Spleen (tissue), 11 donors: Measurements from ENCODE around the gene GRAMD1A. TPM values are rescaled to one million over a fixed set of nuclear protein-coding genes. Genes with fewer than 3 reads are reported as not detected.

Experiments used
- DNase-seq: peaks from one replicate; pipeline ENCODE4 v3.0.0-alpha.2; 2020
- H3K27ac ChIP-seq, 8 donors: fragments of 200-600 bp; sonication (generic) in 7 of 8; 1 replicate in 4 of 8; 2 replicates in 4 of 8; pipeline versions ENCODE4 v1.5.0 to v1.8.0; 2016 to 2021; ENCODE audit warnings: inconsistent platforms in 4 of 8, mild to moderate bottlenecking in 4 of 8, moderate library complexity in 1 of 8
- H3K27me3 ChIP-seq, 7 donors: fragments of 200-600 bp; sonication (generic) in 6 of 7; replicated peaks in 1 of 7; 1 replicate in 4 of 7; 2 replicates in 3 of 7; pipeline versions ENCODE4 v1.5.0 to v1.8.0; 2016 to 2021; ENCODE audit warnings: inconsistent platforms in 3 of 7, mild to moderate bottlenecking in 1 of 7
- H3K36me3 ChIP-seq, 6 donors: fragments of 200-600 bp; sonication (generic) in 5 of 6; 1 replicate in 4 of 6; 2 replicates in 2 of 6; pipeline versions ENCODE4 v1.5.0 to v1.8.0; 2016 to 2021; ENCODE audit warnings: inconsistent platforms in 2 of 6
- H3K4me1 ChIP-seq, 6 donors: fragments of 200-600 bp; sonication (generic) in 5 of 6; 1 replicate in 3 of 6; 2 replicates in 3 of 6; pipeline versions ENCODE4 v1.5.0 to v1.8.0; 2016 to 2021; ENCODE audit warnings: inconsistent platforms in 3 of 6
- H3K4me3 ChIP-seq, 8 donors: fragments of 200-600 bp; sonication (generic) in 7 of 8; 1 replicate in 4 of 8; 2 replicates in 4 of 8; pipeline versions ENCODE4 v1.5.0 to v1.8.0; 2016 to 2021; ENCODE audit warnings: inconsistent platforms in 4 of 8, mild to moderate bottlenecking in 4 of 8, moderate library complexity in 2 of 8
- H3K9me3 ChIP-seq, 8 donors: fragments of 200-600 bp; sonication (generic) in 7 of 8; 1 replicate in 4 of 8; 2 replicates in 4 of 8; pipeline versions ENCODE4 v1.5.0 to v1.8.0; 2016 to 2021; ENCODE audit warnings: inconsistent platforms in 4 of 8
- POLR2A ChIP-seq, 3 donors: fragments of 450-650 bp; IDR thresholded peaks; one replicate each; pipeline ENCODE4 v1.5.1; 2017; ENCODE audit warnings: antibody characterized with exemption in 3 of 3, mild to moderate bottlenecking in 1 of 3
- POLR2AphosphoS5 ChIP-seq, 3 donors: sonication (generic); formaldehyde crosslinking; IDR thresholded peaks; one replicate each; pipeline ENCODE4 v1.5.1; 2017; ENCODE audit warnings: antibody characterized with exemption in 3 of 3
- WGBS, 5 donors: extraction: QIAGEN DNeasy Blood & Tissue Kit in 3 of 5; methylation state at CpG; one replicate each; pipeline versions ENCODE4 v1.1.5 to v1.1.7; 2013 to 2018; 5-methylcytosine and 5-hydroxymethylcytosine counted together
- intact Hi-C: fragments of 100-400 bp; cut with DNase I; formaldehyde crosslinking; loops from one replicate; pipeline ENCODE4 v1.15.0; 2023; ENCODE audit warnings: low total_unique reads
- polyA plus RNA-seq, 3 donors: library from polyadenylated mRNA; stranded (reverse); fragments of 200-250 nt; gene quantifications; one replicate each; pipeline ENCODE4 v1.2.1, GENCODE V29; 2013
- total RNA-seq, 7 donors: library from RNA; depleted of rRNA in 3 of 7; stranded (reverse); fragments of >200 nt in 3 of 7; fragmentation: NEBNext Ultra II Directional in 4 of 7; extraction: Animal tissue kit (Norgen Biotek cat#: 25700) in 4 of 7; gene quantifications; one replicate each; pipeline versions ENCODE4 v1.1.0 to v1.2.1, GENCODE V29; 2016 to 2021
- TF ChIP-seq, protein P1 (sequence below), 11 experiments: fragments of 200-600 bp in 7 of 11; fragments of 450-650 bp in 4 of 11; sonication (generic) in 4 of 11; IDR thresholded peaks in 8 of 11; conservative IDR thresholded peaks in 3 of 11; 1 replicate in 7 of 11; 2 replicates in 4 of 11; pipeline versions ENCODE4 v1.4.0 to v1.8.0; 2016 to 2021; ENCODE audit warnings: antibody characterized with exemption in 11 of 11, inconsistent platforms in 4 of 11, mild to moderate bottlenecking in 1 of 11
- donor health status: healthy with polysubstance abuse.
- donor health status: DM: no; HTN: no; CAD: no; lungs with moderate emphysema.
- donor health status: DM: no; HTN: no; CAD: no.
- donor health status: Bipolar disorder and iron deficiency.
- donor health status: healthy.
- donor health status: DM: no; HTN: no; CAD: no.
- donor health status: DM: yes; HTN: yes; CAD: no.

Gene GRAMD1A
- total and polyA plus RNA-seq, 10 donors: 30.0 to 177 (median 101) TPM

DNA sequence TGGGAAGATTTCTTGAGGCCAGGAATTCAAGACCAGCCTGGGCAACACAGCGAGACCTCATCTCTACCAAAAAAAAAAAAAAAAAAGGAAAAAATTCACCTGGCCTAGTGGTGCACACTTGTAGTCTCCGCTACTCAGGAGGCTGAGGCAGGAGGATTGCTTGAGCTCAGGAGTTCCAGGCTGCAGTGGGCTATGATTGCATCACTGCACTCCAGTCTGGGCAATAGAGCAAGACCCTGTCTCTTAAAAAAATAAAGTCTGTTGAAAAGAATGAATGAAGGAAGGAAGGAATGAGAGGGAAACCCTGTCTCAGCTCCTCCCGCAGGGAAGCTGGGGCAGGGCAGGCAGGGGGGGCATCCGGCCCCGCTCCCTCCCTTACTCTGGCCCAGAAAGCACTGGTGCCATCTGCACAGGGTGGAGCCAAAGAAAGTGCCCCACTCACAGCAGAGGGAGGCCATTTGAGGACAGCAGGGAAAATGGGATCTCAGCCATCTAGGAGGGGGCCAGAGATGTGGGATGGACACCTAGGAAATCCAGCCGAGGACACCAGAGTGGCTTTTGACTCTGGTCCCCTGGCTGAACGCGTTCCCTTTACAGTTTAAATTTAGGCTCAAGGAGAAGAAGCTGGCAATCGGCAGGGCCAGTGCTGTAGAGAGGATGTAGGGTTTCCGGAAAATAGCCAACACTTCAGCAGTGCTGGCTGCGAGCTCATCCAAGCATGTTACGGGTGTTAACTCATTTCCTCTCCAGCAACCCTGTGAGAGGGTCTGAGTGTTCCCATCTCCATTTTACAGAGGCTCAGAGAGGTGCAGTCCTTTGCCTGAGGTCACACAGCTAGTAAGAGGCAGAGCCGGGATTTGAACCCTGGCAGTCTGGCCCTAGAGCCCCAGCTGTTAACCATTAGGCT is 37.8 kb downstream of the GRAMD1A start:
- TF ChIP-seq POLR2A (IDR thresholded peaks at IDR 0.05) (no peak), POLR2AphosphoS5 (IDR thresholded peaks at IDR 0.05) (peak; percentile 74 to 77 (median 75))
- intact Hi-C loops: no loop called here
- Histone ChIP-seq H3K4me3 (peak overlapping the region in 1 of 8 donors; percentile 21), H3K36me3 (peaks cover 0 to 16% (median 0%) of the 10 kb centered on the region in 6 donors), H3K9me3 (no peaks in the 10 kb centered on the region), H3K27ac (peak overlapping the region in 7 of 8 donors; percentile 60 to 82 (median 79)), H3K4me1 (peaks cover 44 to 62% (median 56%) of the 10 kb centered on the region in 6 donors), H3K27me3 (peaks cover 0 to 25% (median 0%) of the 10 kb centered on the region in 7 donors)
- 18 to 50% (median 34%) methylated on average over 12 to 13 of the region's 13 CpGs for WGBS, 5 donors
- DNase-seq: no peak

DNA sequence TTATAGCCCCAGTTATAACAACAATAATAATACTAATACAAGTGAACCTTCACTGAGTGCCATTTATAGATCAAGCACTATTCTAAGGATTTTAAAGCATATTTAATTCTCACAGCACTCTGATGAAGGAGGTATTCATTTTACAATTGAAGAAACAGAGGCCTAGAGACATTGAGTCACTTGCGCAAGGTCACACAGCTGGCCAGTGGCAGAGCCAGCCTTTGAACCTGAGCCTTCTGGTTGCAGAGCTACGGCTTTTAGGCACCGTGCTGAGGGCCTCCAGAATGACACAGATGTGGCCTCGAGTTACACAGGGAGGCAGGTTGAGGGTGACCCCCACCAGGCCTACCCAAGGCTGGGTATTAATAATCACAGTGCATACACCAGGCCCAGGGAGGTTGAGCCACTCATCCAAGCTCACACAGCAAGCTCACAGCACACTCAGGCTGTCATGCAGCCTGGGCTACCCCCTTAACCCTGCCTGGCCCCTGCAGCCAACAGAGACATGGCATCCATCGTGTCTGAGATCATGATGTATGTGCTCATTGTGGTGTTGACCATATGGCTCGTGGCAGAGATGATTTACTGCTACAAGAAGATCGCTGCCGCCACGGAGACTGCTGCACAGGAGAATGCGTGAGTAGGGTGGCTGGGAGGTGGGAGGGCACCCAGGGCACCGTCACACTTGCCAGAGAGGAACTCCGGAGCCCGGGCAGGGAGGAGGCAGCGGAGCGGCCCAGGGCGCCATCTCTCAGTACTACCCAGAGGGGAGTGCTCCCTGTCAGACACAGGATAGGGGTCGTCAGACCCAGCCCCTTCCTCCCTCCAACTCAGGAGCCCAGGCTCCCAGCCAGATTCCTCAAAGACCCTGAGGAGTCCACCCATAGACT is 38.7 kb downstream of the GRAMD1A start:
- TF ChIP-seq POLR2A (IDR thresholded peaks at IDR 0.05) (no peak), POLR2AphosphoS5 (IDR thresholded peaks at IDR 0.05) (peak in 2 of 3 donors; percentile 52 to 58)
- peaks cover 0 to 25% (median 0%) of the 10 kb centered on the region in 7 donors for H3K27me3 ChIP-seq
- peak overlapping the region in 4 of 8 donors; percentile 28 to 60 (median 28) for H3K4me3 ChIP-seq
- 30 to 59% (median 38%) methylated on average over 9 to 17 of the region's 17 CpGs for WGBS, 5 donors
- intact Hi-C loops: no loop called here
- DNase-seq: no peak
- H3K9me3 ChIP-seq: no peaks in the 10 kb centered on the region
- peak overlapping the region in 7 of 8 donors; percentile 60 to 82 (median 79) for H3K27ac ChIP-seq
- H3K36me3 ChIP-seq: peaks cover 0 to 7% (median 0%) of the 10 kb centered on the region in 6 donors
- peaks cover 44 to 69% (median 56%) of the 10 kb centered on the region in 6 donors for H3K4me1 ChIP-seq

DNA sequence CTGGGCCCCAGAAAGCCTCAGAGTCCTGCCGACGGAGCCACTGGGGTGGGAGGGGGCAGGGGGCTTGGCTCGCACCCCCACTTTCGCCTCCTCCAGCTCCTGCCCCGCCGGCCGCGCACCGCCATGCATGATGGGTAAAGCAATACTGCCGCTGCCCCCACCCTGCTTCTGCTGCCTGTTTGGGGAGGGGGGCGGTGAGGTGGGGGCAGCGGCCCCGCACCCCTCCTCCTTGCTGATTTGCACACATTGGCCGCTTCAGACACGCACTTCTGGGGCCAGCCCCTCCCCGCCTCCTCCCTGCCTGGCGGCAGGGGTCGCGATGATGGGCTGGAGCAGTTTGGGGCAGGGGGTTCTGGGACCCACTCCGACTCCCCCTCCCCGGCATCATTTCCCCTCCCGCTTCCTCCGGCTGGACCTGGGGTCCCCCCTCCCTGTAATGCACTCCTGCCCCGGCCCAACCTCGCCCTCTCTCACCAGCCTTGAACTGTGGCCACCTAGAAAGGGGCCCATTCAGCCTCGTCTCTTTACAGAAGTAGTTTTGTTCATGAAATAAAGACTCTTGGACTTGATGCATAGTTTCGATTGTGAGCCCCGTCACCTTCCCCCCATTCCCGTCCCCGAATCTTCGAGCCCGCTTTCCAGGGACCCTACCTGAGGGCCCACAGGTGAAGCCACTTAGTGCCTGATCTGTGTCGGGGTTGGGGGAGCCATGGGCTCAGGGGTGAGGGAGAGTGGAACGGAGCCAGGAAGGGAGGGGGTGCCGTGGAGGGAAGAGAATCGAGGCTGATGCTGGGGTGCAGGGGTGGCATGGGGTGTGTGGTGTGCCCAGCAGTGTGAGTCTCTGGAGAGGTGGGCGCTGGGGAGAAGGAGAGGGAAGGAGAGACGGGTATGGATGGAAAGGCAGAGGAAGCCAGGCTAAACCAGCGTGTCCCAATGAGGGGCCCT is 40.0 kb downstream of the GRAMD1A start:
- intact Hi-C loops: no loop called here
- H3K27me3 ChIP-seq: peaks cover 0 to 25% (median 0%) of the 10 kb centered on the region in 7 donors
- WGBS, 5 donors: 13 to 22% (median 16%) methylated on average over 27 to 39 of the region's 39 CpGs
- H3K27ac ChIP-seq: peak overlapping the region; percentile 15 to 82 (median 78)
- TF ChIP-seq POLR2AphosphoS5 (IDR thresholded peaks at IDR 0.05) (no peak), POLR2A (IDR thresholded peaks at IDR 0.05) (no peak)
- TF ChIP-seq, protein P1, sequence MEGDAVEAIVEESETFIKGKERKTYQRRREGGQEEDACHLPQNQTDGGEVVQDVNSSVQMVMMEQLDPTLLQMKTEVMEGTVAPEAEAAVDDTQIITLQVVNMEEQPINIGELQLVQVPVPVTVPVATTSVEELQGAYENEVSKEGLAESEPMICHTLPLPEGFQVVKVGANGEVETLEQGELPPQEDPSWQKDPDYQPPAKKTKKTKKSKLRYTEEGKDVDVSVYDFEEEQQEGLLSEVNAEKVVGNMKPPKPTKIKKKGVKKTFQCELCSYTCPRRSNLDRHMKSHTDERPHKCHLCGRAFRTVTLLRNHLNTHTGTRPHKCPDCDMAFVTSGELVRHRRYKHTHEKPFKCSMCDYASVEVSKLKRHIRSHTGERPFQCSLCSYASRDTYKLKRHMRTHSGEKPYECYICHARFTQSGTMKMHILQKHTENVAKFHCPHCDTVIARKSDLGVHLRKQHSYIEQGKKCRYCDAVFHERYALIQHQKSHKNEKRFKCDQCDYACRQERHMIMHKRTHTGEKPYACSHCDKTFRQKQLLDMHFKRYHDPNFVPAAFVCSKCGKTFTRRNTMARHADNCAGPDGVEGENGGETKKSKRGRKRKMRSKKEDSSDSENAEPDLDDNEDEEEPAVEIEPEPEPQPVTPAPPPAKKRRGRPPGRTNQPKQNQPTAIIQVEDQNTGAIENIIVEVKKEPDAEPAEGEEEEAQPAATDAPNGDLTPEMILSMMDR (IDR thresholded peaks at IDR 0.05 in 8 of 11, conservative IDR thresholded peaks at IDR 0.05 in 3 of 11): no peak
- H3K4me3 ChIP-seq: peak overlapping the region in 6 of 8 donors; percentile 9 to 60 (median 28)
- H3K4me1 ChIP-seq: peaks cover 44 to 82% (median 65%) of the 10 kb centered on the region in 6 donors
- no peaks in the 10 kb centered on the region for H3K36me3 ChIP-seq
- DNase-seq: no peak
- H3K9me3 ChIP-seq: no peaks in the 10 kb centered on the region

DNA sequence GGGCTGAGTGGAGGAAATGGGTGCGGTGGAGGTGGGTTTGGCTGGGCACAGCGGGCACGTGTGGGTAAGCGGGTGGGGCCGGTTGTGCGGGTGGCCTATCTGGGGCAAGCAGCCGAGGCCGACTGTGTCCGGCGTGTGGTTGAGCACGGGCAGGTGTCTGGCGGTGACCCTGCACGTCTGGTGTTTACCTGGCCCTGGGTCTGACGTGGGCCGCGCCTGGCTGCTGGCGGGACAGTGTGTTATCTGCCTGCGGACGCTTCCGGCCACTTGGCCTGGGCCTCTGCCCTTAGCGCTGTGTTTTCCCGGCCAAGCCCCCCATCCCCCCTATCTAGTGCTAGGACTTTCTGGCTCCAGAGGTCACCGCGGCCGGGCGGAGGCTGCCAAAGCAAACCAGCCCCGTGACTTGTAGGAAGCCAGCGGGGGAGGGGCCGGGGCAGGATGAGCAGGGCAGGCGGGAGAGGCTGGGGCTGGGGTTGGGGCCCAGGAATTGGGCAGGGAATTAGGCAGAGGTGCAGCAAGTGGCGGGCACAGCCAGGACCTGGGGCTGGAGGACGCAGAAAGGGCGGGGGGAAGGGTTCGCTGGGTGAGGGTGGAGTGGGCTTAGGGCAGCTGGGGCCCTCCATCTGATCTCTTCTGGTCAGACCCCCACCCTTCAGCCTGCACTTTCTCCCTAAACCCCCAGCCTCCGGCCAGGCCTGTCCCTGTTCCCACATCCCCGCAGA is 40.9 kb downstream of the GRAMD1A start:
- 8 to 14% (median 9%) methylated on average over 14 to 36 of the region's 36 CpGs for WGBS, 5 donors
- Histone ChIP-seq H3K4me3 (peak overlapping the region in 4 of 8 donors; percentile 28 to 60 (median 28)), H3K27me3 (peaks cover 0 to 25% (median 0%) of the 10 kb centered on the region in 7 donors), H3K4me1 (peaks cover 47 to 90% (median 73%) of the 10 kb centered on the region in 6 donors), H3K9me3 (no peaks in the 10 kb centered on the region), H3K27ac (peak overlapping the region; percentile 15 to 82 (median 78)), H3K36me3 (no peaks in the 10 kb centered on the region)
- intact Hi-C loops: no loop called here
- TF ChIP-seq POLR2AphosphoS5 (IDR thresholded peaks at IDR 0.05): peak; percentile 78 to 90 (median 84)
- TF ChIP-seq, protein P1 (IDR thresholded peaks at IDR 0.05 in 8 of 11, conservative IDR thresholded peaks at IDR 0.05 in 3 of 11): peak in 1 of 11 experiments; percentile 16
- TF ChIP-seq POLR2A (IDR thresholded peaks at IDR 0.05): no peak
- peak; percentile 92 for DNase-seq
